ENCODE measurements around the gene MYD88.

DNA sequence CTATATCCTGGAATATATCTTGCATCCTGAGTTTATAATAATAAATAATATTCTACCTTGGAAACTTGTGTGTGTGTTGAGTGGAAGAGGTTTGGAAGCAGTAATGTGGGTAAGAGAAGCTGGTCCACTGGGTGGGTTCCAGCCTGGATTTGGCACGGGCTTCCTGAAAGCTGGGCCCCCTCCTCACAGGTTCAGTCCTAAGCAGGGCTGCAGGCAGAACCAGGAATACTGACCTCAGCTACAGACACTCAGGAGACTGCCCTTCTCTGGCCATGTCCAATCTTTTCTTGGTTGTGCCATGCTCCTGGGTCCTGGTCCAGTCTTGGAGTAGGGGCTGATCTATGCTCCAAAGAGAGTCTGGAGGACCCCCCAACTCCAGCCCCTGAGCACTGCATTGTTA is 4.5 kb downstream of the MYD88 start:
- no peak for TF ChIP-seq TAF1 (conservative IDR thresholded peaks at IDR 0.05)
- TF ChIP-seq, protein P1, sequence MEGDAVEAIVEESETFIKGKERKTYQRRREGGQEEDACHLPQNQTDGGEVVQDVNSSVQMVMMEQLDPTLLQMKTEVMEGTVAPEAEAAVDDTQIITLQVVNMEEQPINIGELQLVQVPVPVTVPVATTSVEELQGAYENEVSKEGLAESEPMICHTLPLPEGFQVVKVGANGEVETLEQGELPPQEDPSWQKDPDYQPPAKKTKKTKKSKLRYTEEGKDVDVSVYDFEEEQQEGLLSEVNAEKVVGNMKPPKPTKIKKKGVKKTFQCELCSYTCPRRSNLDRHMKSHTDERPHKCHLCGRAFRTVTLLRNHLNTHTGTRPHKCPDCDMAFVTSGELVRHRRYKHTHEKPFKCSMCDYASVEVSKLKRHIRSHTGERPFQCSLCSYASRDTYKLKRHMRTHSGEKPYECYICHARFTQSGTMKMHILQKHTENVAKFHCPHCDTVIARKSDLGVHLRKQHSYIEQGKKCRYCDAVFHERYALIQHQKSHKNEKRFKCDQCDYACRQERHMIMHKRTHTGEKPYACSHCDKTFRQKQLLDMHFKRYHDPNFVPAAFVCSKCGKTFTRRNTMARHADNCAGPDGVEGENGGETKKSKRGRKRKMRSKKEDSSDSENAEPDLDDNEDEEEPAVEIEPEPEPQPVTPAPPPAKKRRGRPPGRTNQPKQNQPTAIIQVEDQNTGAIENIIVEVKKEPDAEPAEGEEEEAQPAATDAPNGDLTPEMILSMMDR (IDR thresholded peaks at IDR 0.05; ENCODE audit: low read depth, low read length, missing input control): no peak
- TF ChIP-seq, protein P2, sequence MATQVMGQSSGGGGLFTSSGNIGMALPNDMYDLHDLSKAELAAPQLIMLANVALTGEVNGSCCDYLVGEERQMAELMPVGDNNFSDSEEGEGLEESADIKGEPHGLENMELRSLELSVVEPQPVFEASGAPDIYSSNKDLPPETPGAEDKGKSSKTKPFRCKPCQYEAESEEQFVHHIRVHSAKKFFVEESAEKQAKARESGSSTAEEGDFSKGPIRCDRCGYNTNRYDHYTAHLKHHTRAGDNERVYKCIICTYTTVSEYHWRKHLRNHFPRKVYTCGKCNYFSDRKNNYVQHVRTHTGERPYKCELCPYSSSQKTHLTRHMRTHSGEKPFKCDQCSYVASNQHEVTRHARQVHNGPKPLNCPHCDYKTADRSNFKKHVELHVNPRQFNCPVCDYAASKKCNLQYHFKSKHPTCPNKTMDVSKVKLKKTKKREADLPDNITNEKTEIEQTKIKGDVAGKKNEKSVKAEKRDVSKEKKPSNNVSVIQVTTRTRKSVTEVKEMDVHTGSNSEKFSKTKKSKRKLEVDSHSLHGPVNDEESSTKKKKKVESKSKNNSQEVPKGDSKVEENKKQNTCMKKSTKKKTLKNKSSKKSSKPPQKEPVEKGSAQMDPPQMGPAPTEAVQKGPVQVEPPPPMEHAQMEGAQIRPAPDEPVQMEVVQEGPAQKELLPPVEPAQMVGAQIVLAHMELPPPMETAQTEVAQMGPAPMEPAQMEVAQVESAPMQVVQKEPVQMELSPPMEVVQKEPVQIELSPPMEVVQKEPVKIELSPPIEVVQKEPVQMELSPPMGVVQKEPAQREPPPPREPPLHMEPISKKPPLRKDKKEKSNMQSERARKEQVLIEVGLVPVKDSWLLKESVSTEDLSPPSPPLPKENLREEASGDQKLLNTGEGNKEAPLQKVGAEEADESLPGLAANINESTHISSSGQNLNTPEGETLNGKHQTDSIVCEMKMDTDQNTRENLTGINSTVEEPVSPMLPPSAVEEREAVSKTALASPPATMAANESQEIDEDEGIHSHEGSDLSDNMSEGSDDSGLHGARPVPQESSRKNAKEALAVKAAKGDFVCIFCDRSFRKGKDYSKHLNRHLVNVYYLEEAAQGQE (IDR thresholded peaks at IDR 0.05): no peak
- no peak for TF ChIP-seq HNF4A (conservative IDR thresholded peaks at IDR 0.05)
- TF ChIP-seq RAD21 (IDR thresholded peaks at IDR 0.05): no peak
- TF ChIP-seq, protein P3, sequence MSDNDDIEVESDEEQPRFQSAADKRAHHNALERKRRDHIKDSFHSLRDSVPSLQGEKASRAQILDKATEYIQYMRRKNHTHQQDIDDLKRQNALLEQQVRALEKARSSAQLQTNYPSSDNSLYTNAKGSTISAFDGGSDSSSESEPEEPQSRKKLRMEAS (IDR thresholded peaks at IDR 0.05): no peak
- no peak for TF ChIP-seq JUND (IDR thresholded peaks at IDR 0.05)
- TF ChIP-seq SP1 (IDR thresholded peaks at IDR 0.05): no peak
- no peak for TF ChIP-seq EGR1 (IDR thresholded peaks at IDR 0.05; ENCODE audit: low read depth in 2 of 2)
- no peak for TF ChIP-seq YY1 (IDR thresholded peaks at IDR 0.05)
- no peak for TF ChIP-seq GABPA (IDR thresholded peaks at IDR 0.05 in 1 of 2, conservative IDR thresholded peaks at IDR 0.05 in 1 of 2)
- TF ChIP-seq, protein P4, sequence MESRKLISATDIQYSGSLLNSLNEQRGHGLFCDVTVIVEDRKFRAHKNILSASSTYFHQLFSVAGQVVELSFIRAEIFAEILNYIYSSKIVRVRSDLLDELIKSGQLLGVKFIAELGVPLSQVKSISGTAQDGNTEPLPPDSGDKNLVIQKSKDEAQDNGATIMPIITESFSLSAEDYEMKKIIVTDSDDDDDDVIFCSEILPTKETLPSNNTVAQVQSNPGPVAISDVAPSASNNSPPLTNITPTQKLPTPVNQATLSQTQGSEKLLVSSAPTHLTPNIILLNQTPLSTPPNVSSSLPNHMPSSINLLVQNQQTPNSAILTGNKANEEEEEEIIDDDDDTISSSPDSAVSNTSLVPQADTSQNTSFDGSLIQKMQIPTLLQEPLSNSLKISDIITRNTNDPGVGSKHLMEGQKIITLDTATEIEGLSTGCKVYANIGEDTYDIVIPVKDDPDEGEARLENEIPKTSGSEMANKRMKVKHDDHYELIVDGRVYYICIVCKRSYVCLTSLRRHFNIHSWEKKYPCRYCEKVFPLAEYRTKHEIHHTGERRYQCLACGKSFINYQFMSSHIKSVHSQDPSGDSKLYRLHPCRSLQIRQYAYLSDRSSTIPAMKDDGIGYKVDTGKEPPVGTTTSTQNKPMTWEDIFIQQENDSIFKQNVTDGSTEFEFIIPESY (IDR thresholded peaks at IDR 0.05): no peak
- TF ChIP-seq, protein P5, sequence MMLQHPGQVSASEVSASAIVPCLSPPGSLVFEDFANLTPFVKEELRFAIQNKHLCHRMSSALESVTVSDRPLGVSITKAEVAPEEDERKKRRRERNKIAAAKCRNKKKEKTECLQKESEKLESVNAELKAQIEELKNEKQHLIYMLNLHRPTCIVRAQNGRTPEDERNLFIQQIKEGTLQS (IDR thresholded peaks at IDR 0.05): no peak

Measured in liver (tissue), 3 donors.